ENCODE results near the gene RPL31. TPM values are rescaled to one million over a fixed set of nuclear protein-coding genes. Genes with fewer than 3 reads are reported as not detected.

Gene RPL31
- polyA plus RNA-seq, 1 of the 3 experiments (the other 2 are of a cell fraction), result 4,488 TPM

- H3K27me3 ChIP-seq (ENCODE audit: insufficient read depth), result no peaks in the 10 kb centered on the region
- no peaks in the 10 kb centered on the region for H3K79me2 ChIP-seq (ENCODE audit: insufficient read depth)
- H3K27ac ChIP-seq (ENCODE audit: low read depth in 2 of 2, low read length in 1 of 2), result peak overlapping the region in 1 of 2 experiments; percentile 84; a peak in 2 of 4 replicates
- ChIA-PET POLR2A (no interaction called here), CTCF (interaction anchor here (1.3 to 1.7 kb wide), 3 partner anchors 10 to 112 kb away, joined by 3 to 11 read pairs (median 6); partner anchors contain the start of gene TBC1D8)
- 75% methylated on average over 6 of the region's 6 CpGs for WGBS (ENCODE audit: low lambda C conversion rate)
- no peak overlapping the region for H3K9ac ChIP-seq
- H3K36me3 ChIP-seq (replicated peaks in 1 of 2; ENCODE audit: control insufficient read depth in 1 of 2, insufficient read depth in 2 of 2, low read length in 1 of 2), result peaks cover 0 to 4% of the 10 kb centered on the region in 2 experiments
- no peak overlapping the region for H2AFZ ChIP-seq (ENCODE audit: low read depth)
- DNase-seq, result peak; percentile 50
- no peaks in the 10 kb centered on the region for H3K9me3 ChIP-seq
- H3K4me1 ChIP-seq (ENCODE audit: control insufficient read depth in 1 of 2, insufficient read depth in 2 of 2, low read depth in 1 of 2, low read length in 1 of 2), result peaks cover 0 to 21% of the 10 kb centered on the region in 2 experiments; a peak in 2 of 4 replicates
- H3K4me3 ChIP-seq (ENCODE audit: low read depth in 2 of 2, low read length in 1 of 2), result no peak overlapping the region
- TF ChIP-seq NRF1 (IDR thresholded peaks at IDR 0.05; ENCODE audit: low read depth, low read length) (no peak), FOSL2 (IDR thresholded peaks at IDR 0.05; ENCODE audit: borderline replicate concordance, low read depth) (no peak), REST (IDR thresholded peaks at IDR 0.05; ENCODE audit: low read depth, low read length) (no peak), EP300 (IDR thresholded peaks at IDR 0.05; ENCODE audit: borderline replicate concordance in 1 of 2, low read depth in 1 of 2, low read length in 1 of 2) (peak in 1 of 2 experiments; percentile 56; a peak in 2 of 4 replicates), RFX5 (IDR thresholded peaks at IDR 0.05; ENCODE audit: low read length) (no peak), JUND (IDR thresholded peaks at IDR 0.05) (no peak), MXI1 (IDR thresholded peaks at IDR 0.05; ENCODE audit: low read depth, low read length) (peak; percentile 85), MEF2A (IDR thresholded peaks at IDR 0.05; ENCODE audit: borderline replicate concordance, low read depth) (no peak), MAX (IDR thresholded peaks at IDR 0.05; ENCODE audit: low read depth) (no peak), TCF12 (IDR thresholded peaks at IDR 0.05) (peak; percentile 31; the same call in 1 of the 2 replicates), SMC3 (IDR thresholded peaks at IDR 0.05; ENCODE audit: low read depth, low read length) (no peak), RXRA (IDR thresholded peaks at IDR 0.05; ENCODE audit: borderline replicate concordance, low read depth) (no peak), SIN3A (IDR thresholded peaks at IDR 0.05; ENCODE audit: borderline replicate concordance, low read depth, low read length) (no peak), FOXM1 (IDR thresholded peaks at IDR 0.05; ENCODE audit: low read depth) (no peak), GATA2 (CRISPR knock-in tag; IDR thresholded peaks at IDR 0.05) (no peak), NFIC (IDR thresholded peaks at IDR 0.05; ENCODE audit: borderline replicate concordance) (no peak), FOXJ3 (CRISPR knock-in tag; IDR thresholded peaks at IDR 0.05) (no peak), USF2 (IDR thresholded peaks at IDR 0.05; ENCODE audit: borderline replicate concordance, low read depth, low read length) (no peak), CHD2 (IDR thresholded peaks at IDR 0.05; ENCODE audit: low read length, partially characterized antibody) (peak; percentile 33), USF1 (IDR thresholded peaks at IDR 0.05; ENCODE audit: borderline replicate concordance, low read depth) (no peak), TAF1 (IDR thresholded peaks at IDR 0.05; ENCODE audit: borderline replicate concordance, low read depth, low read length) (no peak), TEAD4 (IDR thresholded peaks at IDR 0.05; ENCODE audit: borderline replicate concordance, insufficient read depth) (no peak), IRF3 (IDR thresholded peaks at IDR 0.05; ENCODE audit: low read depth, low read length) (no peak), RCOR1 (IDR thresholded peaks at IDR 0.05; ENCODE audit: low read length) (peak; percentile 73)
- H3K4me2 ChIP-seq, result no peak overlapping the region
- no peaks in the 10 kb centered on the region for H3F3A ChIP-seq (replicated peaks; ENCODE audit: insufficient read depth)
- no peaks in the 10 kb centered on the region for H3K9me2 ChIP-seq
- no peaks in the 10 kb centered on the region for H4K20me1 ChIP-seq (ENCODE audit: insufficient read depth)
These were observed 38.7 kb downstream of the RPL31 start for GRCh38 chr2:101040761-101041160.

All from SK-N-SH (cell line).